Right lobe of liver (tissue), 6 donors: ENCODE measurements around the gene SPATA3. TPM values are rescaled to one million over a fixed set of nuclear protein-coding genes. Genes with fewer than 3 reads are reported as not detected.
A peak's percentile ranks its signal among the peaks of the same experiment; 100 is the strongest.

ENCODE experiments used
- ATAC-seq, 4 donors: fragments of 200-7000 bp; cut with Tn5 transposase; one replicate each; pipeline ENCODE4 v1.9.1; 2020; ENCODE audit warnings: mild to moderate bottlenecking in 4 of 4, moderate library complexity in 4 of 4
- DNase-seq, 3 donors: peaks; one replicate each; pipeline ENCODE4 v3.0.0-alpha.2; 2020
- H3K27ac ChIP-seq, 3 donors: fragments of 200-600 bp; one replicate each; pipeline ENCODE4 v1.8.0; 2022
- H3K27me3 ChIP-seq, 2 donors: fragments of 200-600 bp; one replicate each; pipeline ENCODE4 v1.8.0; 2022
- H3K36me3 ChIP-seq, 4 donors: fragments of 200-600 bp; sonication (generic) in 1 of 4; one replicate each; pipeline versions ENCODE4 v1.5.1 to v1.8.0; 2017 to 2022; ENCODE audit warnings: control low read depth in 1 of 4
- H3K4me1 ChIP-seq, 4 donors: fragments of 200-600 bp; sonication (generic) in 1 of 4; one replicate each; pipeline versions ENCODE4 v1.5.1 to v1.8.0; 2017 to 2022; ENCODE audit warnings: control low read depth in 1 of 4
- H3K4me3 ChIP-seq, 3 donors: fragments of 200-600 bp; one replicate each; pipeline ENCODE4 v1.8.0; 2022
- H3K9me3 ChIP-seq, 4 donors: fragments of 200-600 bp; sonication (generic) in 1 of 4; one replicate each; pipeline versions ENCODE4 v1.5.1 to v1.8.0; 2017 to 2022; ENCODE audit warnings: control low read depth in 1 of 4
- CTCF ChIP-seq, 4 donors: fragments of 200-600 bp in 3 of 4; fragments of 450-650 bp in 1 of 4; IDR thresholded peaks; one replicate each; pipeline versions ENCODE4 v1.5.1 to v1.8.0; 2016 to 2022; ENCODE audit warnings: antibody characterized with exemption in 4 of 4, mild to moderate bottlenecking in 2 of 4
- POLR2A ChIP-seq: fragments of 450-650 bp; IDR thresholded peaks from one replicate; pipeline ENCODE4 v1.6.1; 2017; ENCODE audit warnings: antibody characterized with exemption, mild to moderate bottlenecking
- WGBS: methylation state at CpG from one replicate; pipeline ENCODE4 v1.1.6; 2018; ENCODE audit warnings: low coverage, low lambda C conversion rate; ENCODE audit not compliant: insufficient coverage; ENCODE audit errors: missing lambda C conversion rate; 5-methylcytosine and 5-hydroxymethylcytosine counted together
- intact Hi-C, 2 donors: fragments of 100-400 bp; cut with DNase I; formaldehyde crosslinking; loops; one replicate each; pipeline versions ENCODE4 v1.11.2 to v1.14.1; 2022
- total RNA-seq, 6 experiments: library from RNA; depleted of rRNA in 2 of 6; stranded (reverse); fragments of >200 nt in 2 of 6; fragmentation: NEBNext Ultra II Directional in 3 of 6; extraction: Animal tissue kit (Norgen Biotek cat#: 25700) in 3 of 6; gene quantifications; one replicate each; pipeline versions ENCODE4 v1.1.0 to v1.2.4, GENCODE V29; 2016 to 2023
- donor health status: DM: no; HTN: yes; CAD: no.
- donor health status: DM: no; HTN: no; CAD: no.
- donor health status: DM: no; HTN: no; CAD: no.
- donor health status: DM: no; HTN: yes; CAD: no.
- donor health status: DM: no; HTN: yes; CAD: no.

SPATA3 gene
- total RNA-seq, 6 experiments from 2014 or later: not detected

GRCh38 chr2:231049286-231050017, 53.5 kb downstream of the SPATA3 start:
- no peak for ATAC-seq
- H3K9me3 ChIP-seq: no peaks in the 10 kb centered on the region
- DNase-seq: no peak
- H3K27ac ChIP-seq: peak overlapping the region; percentile 45 to 85 (median 66)
- peaks cover 0 to 14% (median 4%) of the 10 kb centered on the region in 4 donors for H3K36me3 ChIP-seq
- peak overlapping the region in 2 of 3 donors; percentile 32 to 35 for H3K4me3 ChIP-seq
- TF ChIP-seq POLR2A (no peak), CTCF (IDR thresholded peaks at IDR 0.05) (no peak)
- intact Hi-C loops: no loop called here
- 40% methylated on average over 8 of the region's 12 CpGs for WGBS
- no peaks in the 10 kb centered on the region for H3K27me3 ChIP-seq
- H3K4me1 ChIP-seq: peaks cover 0 to 81% (median 39%) of the 10 kb centered on the region in 4 donors

- H3K4me3 ChIP-seq: peak overlapping the region in 2 of 3 donors; percentile 32 to 35
- WGBS: 32% methylated on average over 9 of the region's 9 CpGs
- TF ChIP-seq POLR2A (peak; percentile 73), CTCF (IDR thresholded peaks at IDR 0.05) (no peak)
- peaks cover 0 to 11% (median 4%) of the 10 kb centered on the region in 4 donors for H3K36me3 ChIP-seq
- peaks cover 0 to 75% (median 35%) of the 10 kb centered on the region in 4 donors for H3K4me1 ChIP-seq
- intact Hi-C loops: no loop called here
- no peaks in the 10 kb centered on the region for H3K9me3 ChIP-seq
- H3K27me3 ChIP-seq: no peaks in the 10 kb centered on the region
- ATAC-seq (peak; percentile 65 to 82 (median 74)), DNase-seq (peak; percentile 84 to 95 (median 90))
- H3K27ac ChIP-seq: peak overlapping the region; percentile 45 to 85 (median 66)
Observed at GRCh38 chr2:231050018-231050901, 54.3 kb downstream of the SPATA3 start.

- peaks cover 0 to 70% (median 32%) of the 10 kb centered on the region in 4 donors for H3K4me1 ChIP-seq
Observed at GRCh38 chr2:231051116-231051515, 55.2 kb downstream of the SPATA3 start.

More at GRCh38 chr2:231051116-231051515, 55.2 kb downstream of the SPATA3 start:
- H3K27ac ChIP-seq: peak overlapping the region; percentile 34 to 82 (median 66)
- WGBS: 20% methylated on average over 5 of the region's 5 CpGs
- H3K36me3 ChIP-seq: peaks cover 0 to 11% (median 2%) of the 10 kb centered on the region in 4 donors
- no peak overlapping the region for H3K4me3 ChIP-seq
- DNase-seq (peak in 2 of 3 donors; percentile 75 to 88), ATAC-seq (peak in 3 of 4 donors; percentile 3 to 33 (median 19))
- H3K9me3 ChIP-seq: no peaks in the 10 kb centered on the region
- TF ChIP-seq CTCF (IDR thresholded peaks at IDR 0.05): no peak
- intact Hi-C loops: no loop called here
- H3K27me3 ChIP-seq: no peaks in the 10 kb centered on the region
